Bronchial epithelial cell (primary cell): Measurements from ENCODE around the gene TBC1D10A. TPM values are rescaled to one million over a fixed set of nuclear protein-coding genes. Genes with fewer than 3 reads are reported as not detected.

ENCODE experiments used
- DNase-seq: peaks from one replicate; pipeline ENCODE4 v3.0.0-alpha.2; 2010; ENCODE audit warnings: low read depth
- FAIRE-seq: peaks from 2 replicates; lab custom pipeline; 2011; peaks lifted over from hg19 to GRCh38; lab: Jason Lieb, UNC
- H3K27me3 ChIP-seq: 2 replicates; pipeline ENCODE4 v1.5.1; 2011; ENCODE audit warnings: low read length; ENCODE audit not compliant: control insufficient read depth, insufficient read depth
- H3K36me3 ChIP-seq: 2 replicates; pipeline ENCODE4 v1.5.1; 2011; ENCODE audit warnings: low read length; ENCODE audit not compliant: control insufficient read depth, insufficient read depth
- H3K4me3 ChIP-seq: 2 replicates; pipeline ENCODE4 v1.5.1; 2011; ENCODE audit warnings: mild to moderate bottlenecking, low read depth, low read length, control low read depth
- total RNA-seq: library from RNA; depleted of rRNA; stranded (reverse); fragments of >200 nt; gene quantifications from 2 replicates; pipeline ENCODE4 v1.2.1, GENCODE V29; 2014
- TF ChIP-seq, protein P1 (sequence below): IDR thresholded peaks from 2 replicates; pipeline ENCODE4 v1.5.1; 2011; ENCODE audit warnings: mild to moderate bottlenecking, moderate library complexity, low read length, control low read depth, inconsistent platforms; ENCODE audit not compliant: insufficient read depth, severe bottlenecking

The TBC1D10A gene
- total RNA-seq, 1 donor from 2014 or later, result 6.6 TPM

- DNase-seq (no peak), FAIRE-seq (no peak)
- TF ChIP-seq, protein P1, sequence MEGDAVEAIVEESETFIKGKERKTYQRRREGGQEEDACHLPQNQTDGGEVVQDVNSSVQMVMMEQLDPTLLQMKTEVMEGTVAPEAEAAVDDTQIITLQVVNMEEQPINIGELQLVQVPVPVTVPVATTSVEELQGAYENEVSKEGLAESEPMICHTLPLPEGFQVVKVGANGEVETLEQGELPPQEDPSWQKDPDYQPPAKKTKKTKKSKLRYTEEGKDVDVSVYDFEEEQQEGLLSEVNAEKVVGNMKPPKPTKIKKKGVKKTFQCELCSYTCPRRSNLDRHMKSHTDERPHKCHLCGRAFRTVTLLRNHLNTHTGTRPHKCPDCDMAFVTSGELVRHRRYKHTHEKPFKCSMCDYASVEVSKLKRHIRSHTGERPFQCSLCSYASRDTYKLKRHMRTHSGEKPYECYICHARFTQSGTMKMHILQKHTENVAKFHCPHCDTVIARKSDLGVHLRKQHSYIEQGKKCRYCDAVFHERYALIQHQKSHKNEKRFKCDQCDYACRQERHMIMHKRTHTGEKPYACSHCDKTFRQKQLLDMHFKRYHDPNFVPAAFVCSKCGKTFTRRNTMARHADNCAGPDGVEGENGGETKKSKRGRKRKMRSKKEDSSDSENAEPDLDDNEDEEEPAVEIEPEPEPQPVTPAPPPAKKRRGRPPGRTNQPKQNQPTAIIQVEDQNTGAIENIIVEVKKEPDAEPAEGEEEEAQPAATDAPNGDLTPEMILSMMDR, result no peak
- Histone ChIP-seq H3K36me3 (peaks cover 24% of the 10 kb centered on the region), H3K4me3 (no peak overlapping the region), H3K27me3 (no peaks in the 10 kb centered on the region)
Measured at GRCh38 chr22:30292069-30292970, 34.4 kb downstream of the TBC1D10A start.

DNA sequence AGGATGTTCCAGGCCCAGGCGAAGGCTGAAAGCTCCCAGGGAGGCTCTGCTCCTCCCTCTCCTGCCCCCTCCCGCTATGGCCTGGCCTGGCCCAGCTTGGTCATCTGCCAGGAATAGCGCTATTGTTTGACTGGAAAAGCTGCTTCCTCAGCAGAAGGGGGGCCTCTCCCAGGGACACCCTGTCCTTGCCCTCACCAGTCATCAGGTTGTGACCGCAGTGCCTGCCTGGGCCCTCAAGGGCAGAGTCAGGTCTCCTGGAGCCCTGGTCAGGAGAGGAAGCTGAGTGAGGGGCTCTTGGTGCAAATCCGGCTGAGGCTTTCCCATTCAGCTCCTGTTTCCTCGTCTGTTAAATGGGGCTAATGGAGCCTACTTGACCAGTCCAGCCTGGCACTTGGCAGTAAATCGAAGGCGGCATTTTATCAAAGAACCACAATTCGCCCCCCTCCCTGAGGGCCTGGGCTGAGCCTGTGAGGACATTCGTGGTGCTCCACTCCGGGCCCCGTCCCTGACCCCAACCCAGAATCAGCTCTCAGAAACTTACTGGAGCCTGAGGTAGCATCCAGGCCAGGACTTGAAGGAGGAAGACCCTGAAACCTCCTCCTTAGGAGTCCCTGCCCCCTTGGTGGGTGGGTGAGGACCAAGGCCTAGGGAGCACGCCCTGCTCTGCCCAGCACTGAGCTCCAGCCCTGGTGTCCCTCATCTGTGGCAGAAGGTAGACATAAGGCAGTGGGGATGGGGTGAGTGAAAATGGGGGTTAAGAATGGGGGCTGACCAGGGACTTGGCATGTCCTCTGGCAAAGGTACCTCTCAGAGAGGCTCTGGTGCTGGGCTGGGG is 35.5 kb downstream of the TBC1D10A start:
- FAIRE-seq (peak; percentile 60), DNase-seq (peak; percentile 65)
- H3K4me3 ChIP-seq, result no peak overlapping the region
- TF ChIP-seq, protein P1, result no peak
- no peaks in the 10 kb centered on the region for H3K27me3 ChIP-seq
- H3K36me3 ChIP-seq, result peaks cover 22% of the 10 kb centered on the region

DNA sequence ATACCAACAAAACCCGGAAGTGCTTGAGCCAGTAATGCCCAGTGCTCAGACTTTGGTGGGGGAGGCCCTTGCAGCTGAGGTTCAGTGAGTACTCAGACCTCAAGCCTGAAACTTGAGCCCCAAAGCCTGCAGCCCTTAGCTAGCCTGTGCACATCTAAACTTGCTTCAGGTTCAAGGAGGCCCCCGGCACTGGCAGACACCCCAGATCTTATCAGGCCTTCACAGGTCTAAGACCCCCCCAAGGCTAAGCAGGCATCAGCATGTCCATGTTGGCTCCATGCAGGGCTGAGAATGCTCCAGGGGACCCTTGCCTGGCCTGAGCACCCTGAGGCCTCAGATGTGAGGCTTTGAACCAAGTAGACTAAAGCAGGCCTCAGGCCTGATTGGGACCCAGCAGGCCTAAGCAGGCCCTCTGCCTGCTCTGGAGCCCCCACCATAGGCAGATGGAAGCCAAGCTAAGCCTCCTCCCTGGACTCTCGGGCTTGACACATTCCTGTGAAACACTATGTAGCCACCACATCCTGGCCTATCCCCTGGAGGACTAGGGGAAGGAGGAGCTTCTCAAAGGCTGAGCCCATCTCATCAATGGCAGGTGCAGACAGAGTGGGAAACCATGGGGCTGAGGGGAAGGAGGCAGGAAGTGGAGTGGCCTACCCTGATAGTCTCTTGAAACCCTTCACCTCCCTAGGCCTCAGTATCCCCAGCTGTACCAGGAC is 36.2 kb downstream of the TBC1D10A start:
- TF ChIP-seq, protein P1, result no peak
- H3K27me3 ChIP-seq, result no peaks in the 10 kb centered on the region
- FAIRE-seq, result peak; percentile 66
- peaks cover 20% of the 10 kb centered on the region for H3K36me3 ChIP-seq
- DNase-seq, result peak; percentile 80
- no peak overlapping the region for H3K4me3 ChIP-seq

DNA sequence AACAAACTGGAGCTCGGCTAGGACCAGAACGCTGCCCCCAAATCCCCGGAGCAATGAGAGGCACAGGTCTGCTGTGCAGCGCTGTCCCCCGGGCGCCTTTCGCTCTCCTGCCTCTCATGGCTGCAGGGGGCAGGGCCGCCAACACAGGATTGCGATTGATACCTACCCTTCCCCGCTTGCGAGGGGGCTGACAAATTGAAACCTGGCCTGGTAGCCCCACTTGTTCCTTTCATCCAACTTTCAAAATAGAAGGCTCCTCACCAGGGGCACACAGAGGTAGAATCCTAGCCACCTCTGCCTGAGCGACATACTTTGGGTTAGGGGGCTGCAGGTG is 36.8 kb downstream of the TBC1D10A start:
- Histone ChIP-seq H3K36me3 (peaks cover 16% of the 10 kb centered on the region), H3K27me3 (no peaks in the 10 kb centered on the region), H3K4me3 (peak overlapping the region; percentile 37)
- FAIRE-seq (no peak), DNase-seq (no peak)
- TF ChIP-seq, protein P1, result no peak

GRCh38 chr22:30289141-30289979 is 37.4 kb downstream of the TBC1D10A start, which contains the start of gene CASTOR1:
TSS of gene CASTOR1 (minus strand) at chr22:30289505. CDS start at chr22:30289497, 8 bp downstream.
- FAIRE-seq (no peak), DNase-seq (peak; percentile 95)
- Histone ChIP-seq H3K4me3 (peak within 1 kb of the TSS; percentile 73), H3K27me3 (no peaks in the 10 kb centered on the region), H3K36me3 (peaks cover 13% of the 10 kb centered on the region)
- TF ChIP-seq, protein P1, result no peak
